HepG2 (cell line): ENCODE measurements around the gene PPP1R27. TPM values are rescaled to one million over a fixed set of nuclear protein-coding genes. Genes with fewer than 3 reads are reported as not detected.

Experiments
- CEBPB ChIP-seq: IDR thresholded peaks from 2 replicates; pipeline ENCODE4 v1.6.1; 2011; ENCODE audit warnings: low read depth, low read length, improper control_type of control experiment, borderline replicate concordance
- GABPB1 ChIP-seq: IDR thresholded peaks from 2 replicates; pipeline ENCODE4 v1.6.1; 2016; ENCODE audit warnings: mild to moderate bottlenecking, missing genetic modification reagents, moderate library complexity, missing compliant biosample characterization
- HNF4A ChIP-seq: sonication (generic); formaldehyde crosslinking; IDR thresholded peaks from 2 replicates; pipeline ENCODE4 v1.4.0; 2020; ENCODE audit warnings: missing genetic modification reagents
- KLF11 ChIP-seq: IDR thresholded peaks from 2 replicates; pipeline ENCODE4 v1.6.1; 2016; ENCODE audit warnings: missing compliant biosample characterization
- KLF9 ChIP-seq: IDR thresholded peaks from 2 replicates; pipeline ENCODE4 v1.6.1; 2016; ENCODE audit warnings: low read depth
- MTF2 ChIP-seq: sonication (generic); formaldehyde crosslinking; IDR thresholded peaks from 2 replicates; pipeline ENCODE4 v1.5.0; 2020; ENCODE audit warnings: missing genetic modification reagents, borderline replicate concordance
- PCBP2 ChIP-seq: fragments of 200-400 bp; formaldehyde crosslinking; optimal IDR thresholded peaks from 2 replicates; pipeline ENCODE3; 2018; ENCODE audit warnings: low read length, low read depth; ENCODE audit not compliant: poor library complexity, severe bottlenecking
- POLR2G ChIP-seq: fragments of 200-400 bp; formaldehyde crosslinking; IDR thresholded peaks from 2 replicates; pipeline ENCODE4 v1.6.1; 2018; ENCODE audit warnings: mild to moderate bottlenecking, low read depth, low read length, moderate library complexity
- RAD21 ChIP-seq: fragments of 450-650 bp; formaldehyde crosslinking; IDR thresholded peaks from 2 replicates; pipeline ENCODE4 v1.5.0; 2020; ENCODE audit warnings: mild to moderate bottlenecking
- RBM22 ChIP-seq: fragments of 200-400 bp; formaldehyde crosslinking; optimal IDR thresholded peaks from 2 replicates; pipeline ENCODE3; 2017; ENCODE audit warnings: mild to moderate bottlenecking, low read length, moderate library complexity
- TBX2 ChIP-seq: sonication (generic); formaldehyde crosslinking; IDR thresholded peaks from 2 replicates; pipeline ENCODE4 v1.5.0; 2020; ENCODE audit warnings: missing genetic modification reagents, mild to moderate bottlenecking, borderline replicate concordance
- TCF12 ChIP-seq, 2 experiments: fragments of 450-650 bp in 1 of 2; sonication (generic) in 1 of 2; formaldehyde crosslinking in 1 of 2; IDR thresholded peaks; 2 replicates each; pipeline versions ENCODE4 v1.6.1 to v1.8.0; 2017 to 2022; ENCODE audit warnings: antibody characterized with exemption in 1 of 2, mild to moderate bottlenecking in 1 of 2, missing genetic modification reagents in 1 of 2, moderate library complexity in 1 of 2
- ZFP1 ChIP-seq: IDR thresholded peaks from 2 replicates; pipeline ENCODE4 v1.6.1; 2016
- ZNF335 ChIP-seq: sonication (generic); formaldehyde crosslinking; IDR thresholded peaks from 2 replicates; pipeline ENCODE4 v1.4.0; 2020; ENCODE audit warnings: missing genetic modification reagents
- ZNF558 ChIP-seq: sonication (generic); formaldehyde crosslinking; IDR thresholded peaks from 2 replicates; pipeline ENCODE4 v1.9.0; 2022; ENCODE audit warnings: mild to moderate bottlenecking, missing genetic modification reagents, borderline replicate concordance
- ZNF605 ChIP-seq: sonication (generic); formaldehyde crosslinking; IDR thresholded peaks from 2 replicates; pipeline ENCODE4 v1.8.0; 2022; ENCODE audit warnings: mild to moderate bottlenecking, missing genetic modification reagents
- ZNF616 ChIP-seq: sonication (generic); formaldehyde crosslinking; IDR thresholded peaks from 2 replicates; pipeline ENCODE4 v1.5.0; 2020; ENCODE audit warnings: low read depth, mild to moderate bottlenecking, missing genetic modification reagents
- ZNF703 ChIP-seq: sonication (generic); formaldehyde crosslinking; IDR thresholded peaks from 2 replicates; pipeline ENCODE4 v1.5.1; 2020; ENCODE audit warnings: missing genetic modification reagents, mild to moderate bottlenecking, moderate library complexity, borderline replicate concordance
- ZNF781 ChIP-seq: sonication (generic); formaldehyde crosslinking; IDR thresholded peaks from 2 replicates; pipeline ENCODE4 v1.5.1; 2020; ENCODE audit warnings: borderline replicate concordance, mild to moderate bottlenecking, missing genetic modification reagents; ENCODE audit errors: not compliant biosample characterization
- polyA plus RNA-seq, 8 experiments: library from polyadenylated mRNA; depleted of rRNA in 3 of 8; stranded (reverse) in 7 of 8; unstranded in 1 of 8; fragments of >200 nt; fragmentation: Illumina TruSeq in 4 of 8; extraction: Trizol in 4 of 8; gene quantifications; 2 replicates each; pipeline versions ENCODE4 v1.2.1 to v1.2.3, GENCODE V29; 2011 to 2016; ENCODE audit warnings: low read depth in 4 of 8, missing spikeins in 1 of 8, mixed read lengths in 1 of 8; ENCODE audit not compliant: insufficient read depth in 1 of 8
- total RNA-seq, 5 experiments: library from RNA; depleted of rRNA; stranded (reverse); fragments of >200 nt; fragmentation: Illumina TruSeq; extraction: Trizol; gene quantifications; 2 replicates each; pipeline ENCODE4 v1.2.3, GENCODE V29; 2016; ENCODE audit warnings: low read depth in 1 of 5
- TF ChIP-seq, protein P1 (sequence below): sonication (generic); formaldehyde crosslinking; IDR thresholded peaks from 2 replicates; pipeline ENCODE4 v1.9.0; 2021; ENCODE audit warnings: missing genetic modification reagents, mild to moderate bottlenecking, borderline replicate concordance
- TF ChIP-seq, protein P2 (sequence below): IDR thresholded peaks from 2 replicates; pipeline ENCODE4 v1.6.1; 2018; ENCODE audit warnings: missing genetic modification reagents, mild to moderate bottlenecking, missing compliant biosample characterization
- TF ChIP-seq, protein P3 (sequence below): sonication (generic); formaldehyde crosslinking; IDR thresholded peaks from 2 replicates; pipeline ENCODE4 v1.4.0; 2020; ENCODE audit warnings: missing genetic modification reagents, borderline replicate concordance

Gene PPP1R27
- total and polyA plus RNA-seq, 2 of the 13 experiments (the other 11 are each of a cell fraction or from before 2014, with no cell fraction given), result 0.17 to 1.00 TPM

DNA sequence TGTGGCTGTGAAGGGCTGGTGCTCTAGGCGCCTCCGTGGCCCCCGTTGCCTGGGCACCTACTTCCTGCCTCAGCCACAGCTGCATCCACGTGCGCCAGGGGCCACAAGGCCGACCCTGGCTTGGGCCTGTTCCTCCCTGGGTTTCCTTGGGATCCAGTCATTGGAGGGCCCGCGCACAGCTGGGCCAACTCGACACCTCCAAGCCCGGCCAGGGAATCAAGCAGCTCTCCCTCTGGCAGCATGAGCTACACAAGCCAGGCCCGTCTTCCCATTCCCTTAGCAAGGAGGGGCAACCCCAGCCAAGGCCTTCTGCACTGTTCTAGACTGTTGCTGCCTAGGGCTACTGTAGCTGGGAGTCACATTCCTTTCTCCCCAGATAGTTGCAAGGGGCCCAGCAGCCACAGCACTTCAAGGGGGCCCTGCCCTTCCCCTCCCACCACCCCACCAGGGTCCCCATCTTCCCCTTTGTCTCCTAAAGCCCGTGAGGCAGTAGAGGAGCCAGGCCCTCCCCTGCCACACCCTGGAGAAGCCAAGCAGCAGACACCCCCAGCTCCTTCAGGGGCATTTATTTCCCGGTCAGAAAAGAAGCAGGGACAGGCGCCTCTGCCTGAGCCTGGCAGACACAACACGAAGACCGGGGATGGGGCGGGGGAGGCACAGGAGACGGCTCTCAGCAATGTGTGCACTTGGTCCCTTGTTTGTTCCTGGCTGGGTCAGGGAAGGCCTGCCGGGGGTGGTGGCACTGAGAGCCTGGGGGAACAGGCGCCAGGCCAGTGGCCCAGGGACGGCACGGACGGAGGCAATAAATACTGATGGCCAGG lies 32.5 kb upstream of the PPP1R27 start (continued):
- TF ChIP-seq ZNF335 (no peak), RAD21 (CRISPR knock-in tag) (peak; percentile 15; the same call in 1 of the 2 replicates), RBM22 (no peak), KLF9 (no peak), GABPB1 (peak; percentile 56; the same call in 1 of the 2 replicates), PCBP2 (peak; percentile 80), POLR2G (peak; percentile 85), TBX2 (CRISPR knock-in tag) (no peak), ZNF781 (CRISPR knock-in tag) (no peak), ZNF616 (CRISPR knock-in tag) (no peak), ZFP1 (CRISPR knock-in tag) (no peak), ZNF703 (CRISPR knock-in tag) (0 out of 2 replicates have a peak, but pooled peaks have one; percentile 55), KLF11 (no peak), CEBPB (no peak), ZNF605 (peak; percentile 78; the same call in 1 of the 2 replicates), MTF2 (CRISPR knock-in tag) (no peak), TCF12 (IDR thresholded peaks at IDR 0.05) (no peak), TCF12 (CRISPR knock-in tag; IDR thresholded peaks at IDR 0.05) (peak; percentile 76), HNF4A (CRISPR knock-in tag) (no peak), ZNF558 (CRISPR knock-in tag) (no peak; the same call in 1 of the 2 replicates)
- TF ChIP-seq, protein P1, sequence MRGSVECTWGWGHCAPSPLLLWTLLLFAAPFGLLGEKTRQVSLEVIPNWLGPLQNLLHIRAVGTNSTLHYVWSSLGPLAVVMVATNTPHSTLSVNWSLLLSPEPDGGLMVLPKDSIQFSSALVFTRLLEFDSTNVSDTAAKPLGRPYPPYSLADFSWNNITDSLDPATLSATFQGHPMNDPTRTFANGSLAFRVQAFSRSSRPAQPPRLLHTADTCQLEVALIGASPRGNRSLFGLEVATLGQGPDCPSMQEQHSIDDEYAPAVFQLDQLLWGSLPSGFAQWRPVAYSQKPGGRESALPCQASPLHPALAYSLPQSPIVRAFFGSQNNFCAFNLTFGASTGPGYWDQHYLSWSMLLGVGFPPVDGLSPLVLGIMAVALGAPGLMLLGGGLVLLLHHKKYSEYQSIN (CRISPR knock-in tag), result no peak
- TF ChIP-seq, protein P2, sequence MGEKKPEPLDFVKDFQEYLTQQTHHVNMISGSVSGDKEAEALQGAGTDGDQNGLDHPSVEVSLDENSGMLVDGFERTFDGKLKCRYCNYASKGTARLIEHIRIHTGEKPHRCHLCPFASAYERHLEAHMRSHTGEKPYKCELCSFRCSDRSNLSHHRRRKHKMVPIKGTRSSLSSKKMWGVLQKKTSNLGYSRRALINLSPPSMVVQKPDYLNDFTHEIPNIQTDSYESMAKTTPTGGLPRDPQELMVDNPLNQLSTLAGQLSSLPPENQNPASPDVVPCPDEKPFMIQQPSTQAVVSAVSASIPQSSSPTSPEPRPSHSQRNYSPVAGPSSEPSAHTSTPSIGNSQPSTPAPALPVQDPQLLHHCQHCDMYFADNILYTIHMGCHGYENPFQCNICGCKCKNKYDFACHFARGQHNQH (CRISPR knock-in tag), result no peak
- TF ChIP-seq, protein P3, sequence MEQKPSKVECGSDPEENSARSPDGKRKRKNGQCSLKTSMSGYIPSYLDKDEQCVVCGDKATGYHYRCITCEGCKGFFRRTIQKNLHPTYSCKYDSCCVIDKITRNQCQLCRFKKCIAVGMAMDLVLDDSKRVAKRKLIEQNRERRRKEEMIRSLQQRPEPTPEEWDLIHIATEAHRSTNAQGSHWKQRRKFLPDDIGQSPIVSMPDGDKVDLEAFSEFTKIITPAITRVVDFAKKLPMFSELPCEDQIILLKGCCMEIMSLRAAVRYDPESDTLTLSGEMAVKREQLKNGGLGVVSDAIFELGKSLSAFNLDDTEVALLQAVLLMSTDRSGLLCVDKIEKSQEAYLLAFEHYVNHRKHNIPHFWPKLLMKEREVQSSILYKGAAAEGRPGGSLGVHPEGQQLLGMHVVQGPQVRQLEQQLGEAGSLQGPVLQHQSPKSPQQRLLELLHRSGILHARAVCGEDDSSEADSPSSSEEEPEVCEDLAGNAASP (CRISPR knock-in tag), result 0 out of 2 replicates have a peak, but pooled peaks have one; percentile 22
